ENCODE data around the gene CTNNA1.
A peak's percentile ranks its signal among the peaks of the same experiment; 100 is the strongest.

The CTNNA1 gene

GRCh38 chr5:138952962-138953361 is 199.7 kb downstream of the CTNNA1 start:
- POLR2A ChIA-PET = no interaction called here
- DNase-seq (ENCODE audit: extremely low spot score) = no peak
- TF ChIP-seq CTCF (IDR thresholded peaks at IDR 0.05; ENCODE audit: control extremely low read depth, extremely low read depth, low read depth, missing control alignments) = no peak
- CTCF ChIA-PET = interaction anchor here (0.9 to 1.6 kb wide), 2 partner anchors 9 to 25 kb away, joined by 4 to 5 read pairs; no protein-coding TSS in a partner anchor

GRCh38 chr5:138953387-138954256 is 200.4 kb downstream of the CTNNA1 start:
- ChIA-PET CTCF (interaction anchor here (0.7 to 1.6 kb wide), 7 partner anchors 8 to 156 kb away, joined by 3 to 8 read pairs (median 4); no protein-coding TSS in a partner anchor), POLR2A (no interaction called here)
- DNase-seq (ENCODE audit: extremely low spot score) = peak; percentile 59
- TF ChIP-seq CTCF (IDR thresholded peaks at IDR 0.05; ENCODE audit: control extremely low read depth, extremely low read depth, low read depth, missing control alignments) = no peak

GRCh38 chr5:138954257-138955012 is 201.2 kb downstream of the CTNNA1 start:
- POLR2A ChIA-PET = no interaction called here
- no peak for TF ChIP-seq CTCF (IDR thresholded peaks at IDR 0.05; ENCODE audit: control extremely low read depth, extremely low read depth, low read depth, missing control alignments)
- CTCF ChIA-PET = interaction anchor here (1.2 to 1.6 kb wide), 6 partner anchors 9 to 166 kb away, joined by 3 to 8 read pairs (median 4); no protein-coding TSS in a partner anchor
- DNase-seq (ENCODE audit: extremely low spot score) = no peak

- DNase-seq (ENCODE audit: extremely low spot score) = no peak
- ChIA-PET CTCF (interaction anchor here (1.2 to 1.5 kb wide), 5 partner anchors 8 to 167 kb away, joined by 3 to 8 read pairs (median 3); no protein-coding TSS in a partner anchor), POLR2A (no interaction called here)
- TF ChIP-seq CTCF (IDR thresholded peaks at IDR 0.05; ENCODE audit: control extremely low read depth, extremely low read depth, low read depth, missing control alignments) = no peak
Measured at GRCh38 chr5:138955013-138955660, 201.9 kb downstream of the CTNNA1 start.

- ChIA-PET CTCF (interaction anchor here (1.2 to 1.5 kb wide), 2 partner anchors 50 to 167 kb away, joined by 3 read pairs; no protein-coding TSS in a partner anchor), POLR2A (no interaction called here)
- no peak for DNase-seq (ENCODE audit: extremely low spot score)
- TF ChIP-seq CTCF (IDR thresholded peaks at IDR 0.05; ENCODE audit: control extremely low read depth, extremely low read depth, low read depth, missing control alignments) = no peak
Measured at GRCh38 chr5:138955671-138956295, 202.6 kb downstream of the CTNNA1 start.

All from GM10248 (cell line).